ENCODE results near the gene CAMK1D. TPM values are rescaled to one million over a fixed set of nuclear protein-coding genes. Genes with fewer than 3 reads are reported as not detected.
A peak's percentile ranks its signal among the peaks of the same experiment; 100 is the strongest.

CAMK1D gene
- total and polyA plus RNA-seq, 2 of the 8 experiments (the other 6 are each of a cell fraction or from before 2014, with no cell fraction given), result 3.5 to 10.6 TPM

DNA sequence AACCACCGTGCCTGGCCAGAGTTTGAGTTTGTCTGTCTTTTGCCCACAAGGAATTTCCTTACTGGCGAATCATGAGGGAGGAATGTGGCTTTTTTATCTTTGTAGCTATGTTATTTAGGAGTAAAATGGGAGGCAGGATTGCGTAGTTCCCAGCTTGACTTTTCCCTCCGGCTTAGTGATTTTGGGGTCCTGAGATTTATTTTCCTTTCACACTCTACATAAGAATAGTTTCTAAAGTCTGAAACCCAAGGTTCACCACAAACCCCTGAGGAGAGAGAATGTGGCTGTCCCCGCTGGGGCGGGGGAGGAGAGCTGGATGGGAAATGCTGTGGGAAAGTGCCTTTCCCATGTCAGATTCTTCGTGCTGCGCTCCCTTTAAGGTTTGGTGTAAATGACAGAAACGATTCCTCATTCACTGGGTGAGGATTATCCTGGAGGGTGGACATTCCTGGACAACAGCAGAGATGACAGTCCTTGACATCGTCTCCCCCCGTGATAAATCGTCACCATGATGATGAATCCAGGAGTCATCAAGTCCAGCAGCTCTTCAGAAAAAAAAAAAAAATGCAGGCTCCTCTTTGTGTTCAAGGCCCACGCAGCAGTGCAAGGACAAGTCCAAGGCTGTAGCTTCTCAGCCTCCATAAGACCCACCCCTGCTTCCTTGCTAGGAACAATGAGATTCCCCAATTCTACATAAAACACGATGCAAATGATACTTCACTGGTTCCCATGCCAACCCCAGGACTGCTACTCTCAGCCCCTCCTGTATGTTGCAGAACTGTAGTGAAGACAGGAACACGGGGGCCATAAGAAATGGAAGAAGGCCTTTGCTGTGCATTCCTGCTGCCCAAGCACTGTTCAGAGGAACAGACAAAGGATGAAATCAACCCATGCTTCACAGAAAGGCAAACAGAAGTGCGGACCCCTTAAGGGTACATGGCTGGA, 419.1 kb downstream of the CAMK1D start:
- no peaks in the 10 kb centered on the region for H3K79me2 ChIP-seq (ENCODE audit: control insufficient read depth in 1 of 2, insufficient read depth in 2 of 2, low read length in 2 of 2)
- peak overlapping the region; percentile 45; the same call in 1 of the 2 replicates for H2AK5ac ChIP-seq (ENCODE audit: low read depth, low read length)
- H4K20me1 ChIP-seq (replicated peaks in 1 of 2; ENCODE audit: control insufficient read depth in 1 of 2, insufficient read depth in 2 of 2, low read length in 2 of 2), result no peaks in the 10 kb centered on the region
- ChIA-PET POLR2A (ENCODE audit: partially characterized antibody) (interaction anchor here (0.9 kb wide), 1 partner anchor 23 kb away, joined by 3 read pairs; no protein-coding TSS in a partner anchor), CTCF (ENCODE audit: partially characterized antibody) (interaction anchor here (0.6 to 1.3 kb wide), 4 partner anchors 14 to 134 kb away, joined by 3 to 4 read pairs (median 4); no protein-coding TSS in a partner anchor)
- no peak overlapping the region for H4K5ac ChIP-seq (ENCODE audit: insufficient read length, low read depth, low read length)
- peak overlapping the region; percentile 56 to 70 for H3K4me2 ChIP-seq (ENCODE audit: insufficient read depth in 1 of 2, low read depth in 2 of 2, low read length in 2 of 2)
- peak overlapping the region; percentile 26; the same call in 1 of the 2 replicates for H2BK5ac ChIP-seq (ENCODE audit: low read depth, low read length)
- H2AFZ ChIP-seq (ENCODE audit: low read length), result no peak overlapping the region
- H3K9me3 ChIP-seq (ENCODE audit: insufficient read depth in 2 of 2, low read depth in 1 of 2, low read length in 1 of 2), result no peaks in the 10 kb centered on the region
- peak in 1 of 2 experiments; percentile 50 for DNase-seq (ENCODE audit: low read depth in 1 of 2, low spot score in 2 of 2)
- peak; percentile 44 for TF ChIP-seq ASH2L (IDR thresholded peaks at IDR 0.05; ENCODE audit: low read length)
- 0 out of 2 replicates have a peak, but pooled peaks have one; percentile 17 for TF ChIP-seq TAF1 (IDR thresholded peaks at IDR 0.05; ENCODE audit: low read depth, low read length)
- peak; percentile 55; the same call in 1 of the 2 replicates for TF ChIP-seq SP1 (IDR thresholded peaks at IDR 0.05; ENCODE audit: low read depth, low read length)
- peak; percentile 45; the same call in 1 of the 2 replicates for TF ChIP-seq CEBPB (IDR thresholded peaks at IDR 0.05; ENCODE audit: low read depth, low read length)
- TF ChIP-seq, protein P1, sequence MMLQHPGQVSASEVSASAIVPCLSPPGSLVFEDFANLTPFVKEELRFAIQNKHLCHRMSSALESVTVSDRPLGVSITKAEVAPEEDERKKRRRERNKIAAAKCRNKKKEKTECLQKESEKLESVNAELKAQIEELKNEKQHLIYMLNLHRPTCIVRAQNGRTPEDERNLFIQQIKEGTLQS (IDR thresholded peaks at IDR 0.05; ENCODE audit: insufficient read depth, low read depth, low read length), result no peak
- TF ChIP-seq CTBP2 (IDR thresholded peaks at IDR 0.05; ENCODE audit: borderline replicate concordance, insufficient read depth, insufficient read length, low read length), result peak; percentile 6
- peak; percentile 51; the same call in 1 of the 2 replicates for TF ChIP-seq EGR1 (IDR thresholded peaks at IDR 0.05; ENCODE audit: borderline replicate concordance, low read depth, low read length)
- TF ChIP-seq SP2 (IDR thresholded peaks at IDR 0.05; ENCODE audit: low read length), result no peak
- TF ChIP-seq, protein P2, sequence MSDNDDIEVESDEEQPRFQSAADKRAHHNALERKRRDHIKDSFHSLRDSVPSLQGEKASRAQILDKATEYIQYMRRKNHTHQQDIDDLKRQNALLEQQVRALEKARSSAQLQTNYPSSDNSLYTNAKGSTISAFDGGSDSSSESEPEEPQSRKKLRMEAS (IDR thresholded peaks at IDR 0.05), result 0 out of 2 replicates have a peak, but pooled peaks have one; percentile 2
- H3K14ac ChIP-seq (ENCODE audit: insufficient read length), result no peak overlapping the region
- no peak overlapping the region for H2BK120ac ChIP-seq (replicated peaks; ENCODE audit: low read depth, low read length)
- WGBS, 2 experiments (ENCODE audit: extremely low coverage in 1 of 2, insufficient coverage in 1 of 2, insufficient read length in 1 of 2, insufficient replicate concordance in 2 of 2, low coverage in 1 of 2, low lambda C conversion rate in 2 of 2, missing lambda C conversion rate in 1 of 2), result 24% methylated on average over 16 of the region's 16 CpGs; no CpG with 5 or more reads in 1 of the 2 experiments
- peak overlapping the region; percentile 3; the same call in 1 of the 2 replicates for H2BK12ac ChIP-seq (ENCODE audit: low read depth, low read length)
- peak overlapping the region; percentile 87; the same call in 1 of the 2 replicates for H2BK20ac ChIP-seq (ENCODE audit: low read length)
- H3K4me3 ChIP-seq (ENCODE audit: extremely low read depth in 1 of 4, insufficient read depth in 2 of 4, low read depth in 3 of 4, low read length in 4 of 4), result peak overlapping the region in 2 of 4 experiments; percentile 20 to 46; a peak in 3 of 8 replicates
- no peak overlapping the region for H3K4ac ChIP-seq (replicated peaks; ENCODE audit: insufficient read length, low read depth, low read length)
- H3K23me2 ChIP-seq (ENCODE audit: low read depth, low read length), result no peaks in the 10 kb centered on the region
- no peaks in the 10 kb centered on the region for H3K36me3 ChIP-seq (ENCODE audit: control insufficient read depth in 2 of 4, insufficient read depth in 4 of 4, low read length in 3 of 4)
- no peak overlapping the region for H3K56ac ChIP-seq (replicated peaks; ENCODE audit: insufficient read length, low read depth, low read length)
- no peak overlapping the region for H4K91ac ChIP-seq (replicated peaks; ENCODE audit: insufficient read length, low read length)
- no peak overlapping the region for H2BK15ac ChIP-seq (ENCODE audit: low read length)
- H3K18ac ChIP-seq (ENCODE audit: extremely low read depth, low read length), result peak overlapping the region; percentile 26
- no peak overlapping the region for H3K23ac ChIP-seq (ENCODE audit: insufficient read length)
- peak; percentile 92 for FAIRE-seq
- peak overlapping the region in 1 of 4 experiments; percentile 14; a peak in 1 of 7 replicates for H3K9ac ChIP-seq (replicated peaks in 1 of 4; ENCODE audit: extremely low read depth in 1 of 4, low read depth in 3 of 4, low read length in 3 of 4)
- no peaks in the 10 kb centered on the region for H3K79me1 ChIP-seq (ENCODE audit: low read depth, low read length)
- H3K4me1 ChIP-seq (replicated peaks in 1 of 4; ENCODE audit: control insufficient read depth in 3 of 4, insufficient read depth in 4 of 4, low read length in 3 of 4), result peaks cover 12 to 32% (median 25%) of the 10 kb centered on the region in 4 experiments
- H3K27me3 ChIP-seq (replicated peaks in 1 of 4; ENCODE audit: control insufficient read depth in 3 of 4, extremely low read depth in 1 of 4, insufficient read depth in 3 of 4, low read length in 3 of 4), result no peaks in the 10 kb centered on the region; a peak in 1 of 7 replicates
- H3K27ac ChIP-seq (ENCODE audit: low read depth, low read length), result no peak overlapping the region
- no peak overlapping the region for H4K8ac ChIP-seq (ENCODE audit: extremely low read depth, insufficient read depth, low read length)

Data from H1 (cell line).